NAMALWA (cell line): Measurements from ENCODE around the gene ZNF277.

Experiments
- DNase-seq: peaks from one replicate; pipeline ENCODE4 v3.0.0-alpha.2; 2015; ENCODE audit warnings: low spot score

ZNF277 gene

GRCh38 chr7:112206238-112206990 lies at the start of gene ZNF277, which contains the start of gene DOCK4:
ZNF277 (plus strand) TSS chr7:112206695; CDS start chr7:112206717, 22 bp downstream.
DOCK4 (minus strand) TSS chr7:112206399; CDS start chr7:112206138, 261 bp downstream.
- DNase-seq, result peak; percentile 100

GRCh38 chr7:112157072-112157471 lies 49.4 kb upstream of the ZNF277 start:
- no peak for DNase-seq

GRCh38 chr7:112159351-112159750 lies 47.1 kb upstream of the ZNF277 start:
- no peak for DNase-seq

GRCh38 chr7:112160130-112160770 lies 46.2 kb upstream of the ZNF277 start:
- no peak for DNase-seq

- DNase-seq, result no peak
These were observed 45.7 kb upstream of the ZNF277 start for GRCh38 chr7:112160771-112161150.

- no peak for DNase-seq
These were observed 45.0 kb upstream of the ZNF277 start for GRCh38 chr7:112161253-112162141.

- DNase-seq, result no peak
These were observed 44.2 kb upstream of the ZNF277 start for GRCh38 chr7:112162142-112162766.

GRCh38 chr7:112162784-112163506 lies 43.5 kb upstream of the ZNF277 start:
- no peak for DNase-seq

GRCh38 chr7:112167147-112167546 lies 39.3 kb upstream of the ZNF277 start:
- no peak for DNase-seq

- no peak for DNase-seq
These were observed 37.6 kb upstream of the ZNF277 start for GRCh38 chr7:112168915-112169314.

- DNase-seq, result no peak
These were observed 34.8 kb upstream of the ZNF277 start for GRCh38 chr7:112171673-112172072.

GRCh38 chr7:112172870-112173567 lies 33.5 kb upstream of the ZNF277 start:
- DNase-seq, result no peak

- DNase-seq, result no peak
These were observed 33.0 kb upstream of the ZNF277 start for GRCh38 chr7:112173568-112173905.

GRCh38 chr7:112174192-112174591 lies 32.3 kb upstream of the ZNF277 start:
- DNase-seq, result no peak

GRCh38 chr7:112176241-112176640 lies 30.3 kb upstream of the ZNF277 start:
- no peak for DNase-seq

GRCh38 chr7:112176693-112177415 lies 29.6 kb upstream of the ZNF277 start:
- DNase-seq, result no peak

GRCh38 chr7:112180223-112180622 lies 26.3 kb upstream of the ZNF277 start:
- no peak for DNase-seq

- no peak for DNase-seq
These were observed 23.7 kb upstream of the ZNF277 start for GRCh38 chr7:112182749-112183148.

GRCh38 chr7:112183266-112183665 lies 23.2 kb upstream of the ZNF277 start:
- DNase-seq, result no peak

GRCh38 chr7:112184455-112184854 lies 22.0 kb upstream of the ZNF277 start:
- DNase-seq, result no peak
